Measurements from ENCODE around the gene RYR2. TPM values are rescaled to one million over a fixed set of nuclear protein-coding genes. Genes with fewer than 3 reads are reported as not detected.

The RYR2 gene
- total RNA-seq, 1 experiment from 2014 or later: 2.8 TPM

DNA sequence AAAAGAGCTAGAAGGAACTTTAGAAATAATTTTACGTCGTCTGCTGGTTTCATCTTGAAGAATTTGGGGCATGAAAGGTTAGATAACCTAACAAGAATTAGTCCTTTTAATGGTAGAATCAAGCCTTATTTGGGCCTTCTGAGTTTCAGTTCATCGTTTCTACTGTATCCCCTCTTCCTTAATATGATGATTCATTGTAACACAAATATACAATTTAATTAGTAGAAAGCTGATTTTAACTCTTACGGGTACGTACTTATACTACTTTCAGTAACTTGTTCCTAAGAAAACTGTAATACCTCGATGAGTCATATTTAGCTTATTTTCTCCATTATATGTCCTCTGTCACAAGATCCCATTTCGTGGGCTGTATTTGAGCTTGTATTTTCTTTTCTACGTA, 264.7 kb downstream of the RYR2 start:
- DNase-seq (ENCODE audit: low spot score): no peak
- BruUV-seq (replicated peaks): no TSS peak

GRCh38 chr1:237309595-237310118, 267.7 kb downstream of the RYR2 start:
- TF ChIP-seq EZH2 (IDR thresholded peaks at IDR 0.05; ENCODE audit: borderline replicate concordance, low read depth, low read length, poor library complexity, severe bottlenecking) (no peak), CTCF (conservative IDR thresholded peaks at IDR 0.05; ENCODE audit: low read depth, low read length) (no peak)
- no peak overlapping the region for H3K27ac ChIP-seq (ENCODE audit: low read depth, low read length, poor library complexity, severe bottlenecking)
- no peaks in the 10 kb centered on the region for H3K4me1 ChIP-seq (ENCODE audit: insufficient read depth, low read length, poor library complexity, severe bottlenecking)
- CTCF ChIA-PET: no interaction called here
- intact Hi-C loops (cut with micrococcal nuclease; ENCODE audit: unreplicated experiment): no loop called here
- no peaks in the 10 kb centered on the region for H3K9me3 ChIP-seq (ENCODE audit: low read depth, low read length, poor library complexity, severe bottlenecking)
- H3K27me3 ChIP-seq (replicated peaks; ENCODE audit: insufficient read depth, low read depth, low read length, poor library complexity): no peaks in the 10 kb centered on the region
- no peaks in the 10 kb centered on the region for H3K36me3 ChIP-seq (ENCODE audit: insufficient read depth, low read length, poor library complexity, severe bottlenecking)
- POLR2A ChIA-PET (ENCODE audit: low non-redundant PET): no interaction called here
- no peak for DNase-seq (ENCODE audit: low spot score)
- BruUV-seq (replicated peaks): no TSS peak
- H3K4me3 ChIP-seq (ENCODE audit: low read depth, low read length, poor library complexity, severe bottlenecking): no peak overlapping the region

More for the DNA sequence above, 264.7 kb downstream of the RYR2 start:
- no peak overlapping the region for H3K4me3 ChIP-seq (ENCODE audit: low read depth, low read length, poor library complexity, severe bottlenecking)
- H3K9me3 ChIP-seq (ENCODE audit: low read depth, low read length, poor library complexity, severe bottlenecking): no peaks in the 10 kb centered on the region
- no peak overlapping the region for H3K27ac ChIP-seq (ENCODE audit: low read depth, low read length, poor library complexity, severe bottlenecking)
- TF ChIP-seq EZH2 (IDR thresholded peaks at IDR 0.05; ENCODE audit: borderline replicate concordance, low read depth, low read length, poor library complexity, severe bottlenecking) (no peak), CTCF (conservative IDR thresholded peaks at IDR 0.05; ENCODE audit: low read depth, low read length) (no peak)
- no peaks in the 10 kb centered on the region for H3K36me3 ChIP-seq (ENCODE audit: insufficient read depth, low read length, poor library complexity, severe bottlenecking)
- CTCF ChIA-PET: no interaction called here
- POLR2A ChIA-PET (ENCODE audit: low non-redundant PET): no interaction called here
- H3K4me1 ChIP-seq (ENCODE audit: insufficient read depth, low read length, poor library complexity, severe bottlenecking): no peaks in the 10 kb centered on the region
- intact Hi-C loops (cut with micrococcal nuclease; ENCODE audit: unreplicated experiment): no loop called here
- no peaks in the 10 kb centered on the region for H3K27me3 ChIP-seq (replicated peaks; ENCODE audit: insufficient read depth, low read depth, low read length, poor library complexity)

GRCh38 chr1:237316352-237316751, 274.4 kb downstream of the RYR2 start:
- ChIA-PET CTCF (no interaction called here), POLR2A (ENCODE audit: low non-redundant PET) (no interaction called here)

More at GRCh38 chr1:237316352-237316751, 274.4 kb downstream of the RYR2 start:
- Histone ChIP-seq H3K4me1 (ENCODE audit: insufficient read depth, low read length, poor library complexity, severe bottlenecking) (no peaks in the 10 kb centered on the region), H3K36me3 (ENCODE audit: insufficient read depth, low read length, poor library complexity, severe bottlenecking) (no peaks in the 10 kb centered on the region), H3K27ac (ENCODE audit: low read depth, low read length, poor library complexity, severe bottlenecking) (no peak overlapping the region), H3K9me3 (ENCODE audit: low read depth, low read length, poor library complexity, severe bottlenecking) (no peaks in the 10 kb centered on the region), H3K4me3 (ENCODE audit: low read depth, low read length, poor library complexity, severe bottlenecking) (no peak overlapping the region), H3K27me3 (replicated peaks; ENCODE audit: insufficient read depth, low read depth, low read length, poor library complexity) (no peaks in the 10 kb centered on the region)
- DNase-seq (ENCODE audit: low spot score): no peak
- TF ChIP-seq CTCF (conservative IDR thresholded peaks at IDR 0.05; ENCODE audit: low read depth, low read length): no peak
- intact Hi-C loops (cut with micrococcal nuclease; ENCODE audit: unreplicated experiment): no loop called here
- no TSS peak for BruUV-seq (replicated peaks)

All from A673 (cell line).